Smooth muscle cell of the brain vasculature (primary cell): ENCODE data around the gene UBE2D2.

Experiments
- DNase-seq: peaks from one replicate; pipeline ENCODE4 v3.0.0-alpha.2; 2012; ENCODE audit warnings: low read depth, low spot score

Gene UBE2D2

GRCh38 chr5:139676406-139676805 is 115.3 kb downstream of the UBE2D2 start:
- DNase-seq = no peak

GRCh38 chr5:139676951-139677735 is 116.0 kb downstream of the UBE2D2 start:
- no peak for DNase-seq
